ENCODE results near the gene PLPPR1.

PLPPR1 gene

DNA sequence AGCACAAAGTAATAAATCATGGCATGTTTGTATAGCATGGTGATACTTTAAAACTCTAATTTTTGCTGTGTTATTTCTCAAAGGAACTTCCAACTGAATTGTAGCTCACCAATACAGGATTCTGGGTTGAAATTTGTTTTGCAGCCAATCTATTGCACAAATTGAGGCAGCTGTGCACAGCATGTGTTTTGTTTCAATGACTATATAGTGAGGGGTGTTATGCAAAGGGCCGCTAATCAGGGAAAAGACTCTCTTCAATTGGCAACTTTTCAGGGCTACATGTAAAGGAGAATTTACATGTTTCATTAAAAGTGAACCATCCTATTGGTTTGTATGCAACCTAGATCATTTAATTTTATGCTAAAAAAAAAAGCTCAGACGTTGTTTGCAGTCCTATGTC lies 44.6 kb downstream of the PLPPR1 start:
- no peaks in the 10 kb centered on the region for H3F3A ChIP-seq (ENCODE audit: low read depth)
- H4K20me1 ChIP-seq (ENCODE audit: insufficient read depth, low read length, poor library complexity, severe bottlenecking) = no peaks in the 10 kb centered on the region
- H3K9me2 ChIP-seq (replicated peaks; ENCODE audit: low read depth, low read length) = no peaks in the 10 kb centered on the region
- H3K36me3 ChIP-seq (ENCODE audit: insufficient read depth, low read length) = no peaks in the 10 kb centered on the region
- no peaks in the 10 kb centered on the region for H3K27me3 ChIP-seq (ENCODE audit: insufficient read depth, low read length, poor library complexity, severe bottlenecking)
- no peak overlapping the region for H3K4me3 ChIP-seq (ENCODE audit: low read length, poor library complexity, severe bottlenecking)
- H3K9me3 ChIP-seq (ENCODE audit: insufficient read depth, low read depth, low read length) = no peaks in the 10 kb centered on the region
- TF ChIP-seq, protein P1, sequence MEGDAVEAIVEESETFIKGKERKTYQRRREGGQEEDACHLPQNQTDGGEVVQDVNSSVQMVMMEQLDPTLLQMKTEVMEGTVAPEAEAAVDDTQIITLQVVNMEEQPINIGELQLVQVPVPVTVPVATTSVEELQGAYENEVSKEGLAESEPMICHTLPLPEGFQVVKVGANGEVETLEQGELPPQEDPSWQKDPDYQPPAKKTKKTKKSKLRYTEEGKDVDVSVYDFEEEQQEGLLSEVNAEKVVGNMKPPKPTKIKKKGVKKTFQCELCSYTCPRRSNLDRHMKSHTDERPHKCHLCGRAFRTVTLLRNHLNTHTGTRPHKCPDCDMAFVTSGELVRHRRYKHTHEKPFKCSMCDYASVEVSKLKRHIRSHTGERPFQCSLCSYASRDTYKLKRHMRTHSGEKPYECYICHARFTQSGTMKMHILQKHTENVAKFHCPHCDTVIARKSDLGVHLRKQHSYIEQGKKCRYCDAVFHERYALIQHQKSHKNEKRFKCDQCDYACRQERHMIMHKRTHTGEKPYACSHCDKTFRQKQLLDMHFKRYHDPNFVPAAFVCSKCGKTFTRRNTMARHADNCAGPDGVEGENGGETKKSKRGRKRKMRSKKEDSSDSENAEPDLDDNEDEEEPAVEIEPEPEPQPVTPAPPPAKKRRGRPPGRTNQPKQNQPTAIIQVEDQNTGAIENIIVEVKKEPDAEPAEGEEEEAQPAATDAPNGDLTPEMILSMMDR (conservative IDR thresholded peaks at IDR 0.05; ENCODE audit: low read length) = no peak
- TF ChIP-seq EZH2phosphoT487 (IDR thresholded peaks at IDR 0.05; ENCODE audit: borderline replicate concordance) = no peak
- H3K4me1 ChIP-seq (ENCODE audit: insufficient read depth, low read length, poor library complexity, severe bottlenecking) = no peaks in the 10 kb centered on the region
- H2AFZ ChIP-seq (ENCODE audit: low read length) = no peak overlapping the region
- no peak overlapping the region for H3K4me2 ChIP-seq (ENCODE audit: low read depth, low read length, poor library complexity, severe bottlenecking)
- no peak overlapping the region for H3K9ac ChIP-seq (ENCODE audit: low read depth, low read length, poor library complexity, severe bottlenecking)
- no peaks in the 10 kb centered on the region for H3K79me2 ChIP-seq (ENCODE audit: insufficient read depth, low read length)

DNA sequence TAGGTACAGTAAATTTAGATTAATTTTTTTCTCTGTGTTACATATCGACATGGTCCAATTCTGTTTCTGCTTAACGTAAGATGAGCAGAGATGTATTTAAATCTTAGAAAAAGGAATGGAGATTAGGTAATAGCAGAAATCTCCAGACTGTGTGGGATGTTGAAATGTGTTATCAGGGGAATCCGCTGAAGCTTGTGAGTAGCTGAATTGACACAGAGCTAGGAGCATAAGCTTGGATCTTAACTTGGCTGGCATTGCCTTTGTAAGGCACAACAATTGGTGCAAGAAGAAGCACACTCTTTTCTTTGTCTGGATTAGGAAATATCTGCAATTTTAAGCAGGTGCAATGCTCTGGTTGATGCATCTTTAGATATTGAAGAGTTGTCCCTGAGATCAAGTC lies 53.1 kb downstream of the PLPPR1 start:
- Histone ChIP-seq H3F3A (ENCODE audit: low read depth) (no peaks in the 10 kb centered on the region), H3K9me2 (replicated peaks; ENCODE audit: low read depth, low read length) (no peaks in the 10 kb centered on the region), H3K36me3 (ENCODE audit: insufficient read depth, low read length) (no peaks in the 10 kb centered on the region), H3K79me2 (ENCODE audit: insufficient read depth, low read length) (no peaks in the 10 kb centered on the region), H3K4me2 (ENCODE audit: low read depth, low read length, poor library complexity, severe bottlenecking) (no peak overlapping the region), H3K27me3 (ENCODE audit: insufficient read depth, low read length, poor library complexity, severe bottlenecking) (no peaks in the 10 kb centered on the region), H3K9me3 (ENCODE audit: insufficient read depth, low read depth, low read length) (no peaks in the 10 kb centered on the region), H4K20me1 (ENCODE audit: insufficient read depth, low read length, poor library complexity, severe bottlenecking) (no peaks in the 10 kb centered on the region), H2AFZ (ENCODE audit: low read length) (no peak overlapping the region), H3K4me1 (ENCODE audit: insufficient read depth, low read length, poor library complexity, severe bottlenecking) (no peaks in the 10 kb centered on the region), H3K4me3 (ENCODE audit: low read length, poor library complexity, severe bottlenecking) (no peak overlapping the region), H3K9ac (ENCODE audit: low read depth, low read length, poor library complexity, severe bottlenecking) (no peak overlapping the region)
- TF ChIP-seq EZH2phosphoT487 (IDR thresholded peaks at IDR 0.05; ENCODE audit: borderline replicate concordance) = no peak
- TF ChIP-seq, protein P1 (conservative IDR thresholded peaks at IDR 0.05; ENCODE audit: low read length) = no peak

DNA sequence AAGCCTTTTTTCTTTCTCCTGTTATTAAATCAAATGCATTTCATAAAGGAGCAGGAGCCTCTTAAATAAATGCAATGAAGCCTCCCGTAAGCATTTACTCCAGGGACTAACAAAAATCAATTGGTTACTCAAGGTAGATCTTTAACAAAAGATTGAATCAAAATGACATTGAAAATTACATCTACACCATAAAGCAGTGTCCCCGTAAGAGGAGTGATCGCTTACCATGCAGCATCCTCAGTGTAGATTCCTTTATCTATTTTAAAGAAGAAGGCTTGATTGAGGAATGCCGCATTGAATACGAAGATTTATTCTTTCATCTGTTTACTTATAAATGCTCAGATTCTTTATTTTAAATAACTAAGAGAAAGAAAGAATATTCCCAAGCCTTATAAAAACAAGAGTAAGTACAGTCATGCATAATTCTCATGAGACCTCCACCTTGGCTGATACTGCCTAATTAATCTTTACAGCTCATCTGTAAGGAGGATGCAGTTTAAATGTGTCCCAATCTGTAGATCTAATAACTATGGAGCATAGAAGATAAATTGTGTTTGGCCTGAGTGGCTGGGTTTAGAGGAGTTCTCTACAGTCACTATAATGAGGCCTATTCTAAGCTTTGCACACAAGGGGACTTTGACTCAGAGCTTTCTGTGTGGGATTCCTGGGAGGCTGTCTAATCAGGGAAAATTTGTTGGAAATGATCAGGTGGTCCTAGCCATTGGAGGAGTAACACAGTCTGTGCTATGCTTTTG lies 55.1 kb downstream of the PLPPR1 start:
- Histone ChIP-seq H3K9me2 (replicated peaks; ENCODE audit: low read depth, low read length) (no peaks in the 10 kb centered on the region), H3K27me3 (ENCODE audit: insufficient read depth, low read length, poor library complexity, severe bottlenecking) (no peaks in the 10 kb centered on the region), H3K9me3 (ENCODE audit: insufficient read depth, low read depth, low read length) (no peaks in the 10 kb centered on the region), H3K4me1 (ENCODE audit: insufficient read depth, low read length, poor library complexity, severe bottlenecking) (no peaks in the 10 kb centered on the region), H2AFZ (ENCODE audit: low read length) (no peak overlapping the region), H3K9ac (ENCODE audit: low read depth, low read length, poor library complexity, severe bottlenecking) (no peak overlapping the region), H3K79me2 (ENCODE audit: insufficient read depth, low read length) (no peaks in the 10 kb centered on the region), H3K36me3 (ENCODE audit: insufficient read depth, low read length) (no peaks in the 10 kb centered on the region), H4K20me1 (ENCODE audit: insufficient read depth, low read length, poor library complexity, severe bottlenecking) (no peaks in the 10 kb centered on the region), H3F3A (ENCODE audit: low read depth) (no peaks in the 10 kb centered on the region), H3K4me2 (ENCODE audit: low read depth, low read length, poor library complexity, severe bottlenecking) (no peak overlapping the region), H3K4me3 (ENCODE audit: low read length, poor library complexity, severe bottlenecking) (no peak overlapping the region)
- TF ChIP-seq EZH2phosphoT487 (IDR thresholded peaks at IDR 0.05; ENCODE audit: borderline replicate concordance) = no peak
- TF ChIP-seq, protein P1 (conservative IDR thresholded peaks at IDR 0.05; ENCODE audit: low read length) = no peak

All from Loucy (cell line).